Measurements from ENCODE around the gene GRM3. TPM values are rescaled to one million over a fixed set of nuclear protein-coding genes. Genes with fewer than 3 reads are reported as not detected.

Gene GRM3
- total and polyA plus RNA-seq, 4 experiments from 2014 or later, result not detected

GRCh38 chr7:86792260-86792659 lies 148.6 kb downstream of the GRM3 start:
- Histone ChIP-seq H3K36me3 (ENCODE audit: insufficient read depth, low read length) (no peaks in the 10 kb centered on the region), H3K4me1 (ENCODE audit: insufficient read depth, low read length) (no peaks in the 10 kb centered on the region), H3K4me3 (ENCODE audit: low read length in 2 of 2) (no peak overlapping the region), H3K27me3 (ENCODE audit: insufficient read depth, low read length) (no peaks in the 10 kb centered on the region), H3K27ac (ENCODE audit: low read depth, low read length) (no peak overlapping the region), H3K9me3 (ENCODE audit: control insufficient read depth in 1 of 2, low read length in 2 of 2) (no peaks in the 10 kb centered on the region)
- Mint-ChIP-seq H3K27ac (no peak overlapping the region), H3K4me1 (no peaks in the 10 kb centered on the region), H3K36me3 (no peaks in the 10 kb centered on the region), H3K9me3 (peaks cover 0 to 11% (median 4%) of the 10 kb centered on the region in 8 donors), H3K27me3 (no peaks in the 10 kb centered on the region), H3K4me3 (no peak overlapping the region)
- intact Hi-C loops (cut with micrococcal nuclease), result no loop called here
- ChIA-PET POLR2A (ENCODE audit: partially characterized antibody) (no interaction called here), CTCF (ENCODE audit: partially characterized antibody) (no interaction called here)
- no peak for DNase-seq

- intact Hi-C loops (cut with micrococcal nuclease), result no loop called here
- no peaks in the 10 kb centered on the region for H3K4me1 Mint-ChIP-seq
These were observed 149.4 kb downstream of the GRM3 start for GRCh38 chr7:86793136-86793535.

GRCh38 chr7:86814661-86815379 lies 171.1 kb downstream of the GRM3 start:
- Histone ChIP-seq H3K9me3 (ENCODE audit: control insufficient read depth in 1 of 2, low read length in 2 of 2) (no peaks in the 10 kb centered on the region), H3K36me3 (ENCODE audit: insufficient read depth, low read length) (no peaks in the 10 kb centered on the region), H3K4me1 (ENCODE audit: insufficient read depth, low read length) (no peaks in the 10 kb centered on the region), H3K27ac (ENCODE audit: low read depth, low read length) (no peak overlapping the region), H3K4me3 (ENCODE audit: low read length in 2 of 2) (no peak overlapping the region), H3K27me3 (ENCODE audit: insufficient read depth, low read length) (no peaks in the 10 kb centered on the region)
- intact Hi-C loops (cut with micrococcal nuclease), result no loop called here
- Mint-ChIP-seq H3K4me3 (no peak overlapping the region), H3K36me3 (no peaks in the 10 kb centered on the region), H3K27ac (no peak overlapping the region), H3K9me3 (peaks cover 0 to 4% (median 0%) of the 10 kb centered on the region in 8 donors), H3K27me3 (peaks cover 0 to 6% of the 10 kb centered on the region in 2 donors), H3K4me1 (no peaks in the 10 kb centered on the region)
- CTCF ChIA-PET (ENCODE audit: partially characterized antibody), result interaction anchor here (2.5 kb wide), 1 partner anchor 9 kb away, joined by 5 read pairs; no protein-coding TSS in a partner anchor
- POLR2A ChIA-PET (ENCODE audit: partially characterized antibody), result no interaction called here
- DNase-seq, result no peak

More at GRCh38 chr7:86793136-86793535, 149.4 kb downstream of the GRM3 start:
- Mint-ChIP-seq H3K4me3 (no peak overlapping the region), H3K9me3 (peaks cover 0 to 14% (median 7%) of the 10 kb centered on the region in 8 donors), H3K27me3 (no peaks in the 10 kb centered on the region), H3K27ac (no peak overlapping the region), H3K36me3 (no peaks in the 10 kb centered on the region)
- ChIA-PET CTCF (ENCODE audit: partially characterized antibody) (no interaction called here), POLR2A (ENCODE audit: partially characterized antibody) (no interaction called here)
- Histone ChIP-seq H3K9me3 (ENCODE audit: control insufficient read depth in 1 of 2, low read length in 2 of 2) (no peaks in the 10 kb centered on the region), H3K27ac (ENCODE audit: low read depth, low read length) (no peak overlapping the region), H3K36me3 (ENCODE audit: insufficient read depth, low read length) (no peaks in the 10 kb centered on the region), H3K4me1 (ENCODE audit: insufficient read depth, low read length) (no peaks in the 10 kb centered on the region), H3K4me3 (ENCODE audit: low read length in 2 of 2) (no peak overlapping the region), H3K27me3 (ENCODE audit: insufficient read depth, low read length) (no peaks in the 10 kb centered on the region)
- DNase-seq, result no peak

GRCh38 chr7:86815556-86815955 lies 171.8 kb downstream of the GRM3 start:
- no peak for DNase-seq
- POLR2A ChIA-PET (ENCODE audit: partially characterized antibody), result no interaction called here
- Mint-ChIP-seq H3K27ac (no peak overlapping the region), H3K4me3 (no peak overlapping the region), H3K9me3 (peaks cover 0 to 4% (median 0%) of the 10 kb centered on the region in 8 donors), H3K27me3 (peaks cover 0 to 6% of the 10 kb centered on the region in 2 donors), H3K36me3 (no peaks in the 10 kb centered on the region), H3K4me1 (no peaks in the 10 kb centered on the region)
- H3K27ac ChIP-seq (ENCODE audit: low read depth, low read length), result no peak overlapping the region
- intact Hi-C loops (cut with micrococcal nuclease), result no loop called here
- H3K36me3 ChIP-seq (ENCODE audit: insufficient read depth, low read length), result no peaks in the 10 kb centered on the region
- H3K9me3 ChIP-seq (ENCODE audit: control insufficient read depth in 1 of 2, low read length in 2 of 2), result no peaks in the 10 kb centered on the region
- H3K27me3 ChIP-seq (ENCODE audit: insufficient read depth, low read length), result no peaks in the 10 kb centered on the region
- CTCF ChIA-PET (ENCODE audit: partially characterized antibody), result interaction anchor here (2.5 kb wide), 1 partner anchor 8 kb away, joined by 5 read pairs; no protein-coding TSS in a partner anchor
- H3K4me3 ChIP-seq (ENCODE audit: low read length in 2 of 2), result no peak overlapping the region
- H3K4me1 ChIP-seq (ENCODE audit: insufficient read depth, low read length), result no peaks in the 10 kb centered on the region

GRCh38 chr7:86818903-86819302 lies 175.2 kb downstream of the GRM3 start:
- intact Hi-C loops (cut with micrococcal nuclease), result no loop called here

GRCh38 chr7:86823769-86824168 lies 180.1 kb downstream of the GRM3 start:
- Mint-ChIP-seq H3K27me3 (peaks cover 1 to 3% of the 10 kb centered on the region in 2 donors), H3K4me3 (no peak overlapping the region), H3K4me1 (no peaks in the 10 kb centered on the region), H3K36me3 (no peaks in the 10 kb centered on the region), H3K27ac (no peak overlapping the region), H3K9me3 (peaks cover 0 to 2% (median 0%) of the 10 kb centered on the region in 8 donors)
- intact Hi-C loops (cut with micrococcal nuclease), result no loop called here
- no peaks in the 10 kb centered on the region for H3K36me3 ChIP-seq (ENCODE audit: insufficient read depth, low read length)
- CTCF ChIA-PET (ENCODE audit: partially characterized antibody), result interaction anchor here (1.5 kb wide), 1 partner anchor 9 kb away, joined by 5 read pairs; no protein-coding TSS in a partner anchor
- POLR2A ChIA-PET (ENCODE audit: partially characterized antibody), result no interaction called here
- no peaks in the 10 kb centered on the region for H3K9me3 ChIP-seq (ENCODE audit: control insufficient read depth in 1 of 2, low read length in 2 of 2)
- no peak overlapping the region for H3K4me3 ChIP-seq (ENCODE audit: low read length in 2 of 2)
- no peak overlapping the region for H3K27ac ChIP-seq (ENCODE audit: low read depth, low read length)
- DNase-seq, result no peak
- no peaks in the 10 kb centered on the region for H3K27me3 ChIP-seq (ENCODE audit: insufficient read depth, low read length)
- no peaks in the 10 kb centered on the region for H3K4me1 ChIP-seq (ENCODE audit: insufficient read depth, low read length)

More at GRCh38 chr7:86818903-86819302, 175.2 kb downstream of the GRM3 start:
- Histone ChIP-seq H3K4me3 (ENCODE audit: low read length in 2 of 2) (no peak overlapping the region), H3K36me3 (ENCODE audit: insufficient read depth, low read length) (no peaks in the 10 kb centered on the region), H3K4me1 (ENCODE audit: insufficient read depth, low read length) (no peaks in the 10 kb centered on the region), H3K27ac (ENCODE audit: low read depth, low read length) (no peak overlapping the region), H3K9me3 (ENCODE audit: control insufficient read depth in 1 of 2, low read length in 2 of 2) (no peaks in the 10 kb centered on the region), H3K27me3 (ENCODE audit: insufficient read depth, low read length) (no peaks in the 10 kb centered on the region)
- DNase-seq, result no peak
- ChIA-PET POLR2A (ENCODE audit: partially characterized antibody) (no interaction called here), CTCF (ENCODE audit: partially characterized antibody) (no interaction called here)
- Mint-ChIP-seq H3K4me1 (no peaks in the 10 kb centered on the region), H3K27me3 (peaks cover 2 to 3% of the 10 kb centered on the region in 2 donors), H3K9me3 (peaks cover 0 to 4% (median 0%) of the 10 kb centered on the region in 8 donors), H3K36me3 (no peaks in the 10 kb centered on the region), H3K4me3 (no peak overlapping the region), H3K27ac (no peak overlapping the region)

GRCh38 chr7:86825264-86825663 lies 181.6 kb downstream of the GRM3 start:
- H3K4me3 ChIP-seq (ENCODE audit: low read length in 2 of 2), result no peak overlapping the region
- Mint-ChIP-seq H3K36me3 (no peaks in the 10 kb centered on the region), H3K27me3 (peaks cover 1 to 3% of the 10 kb centered on the region in 2 donors), H3K9me3 (no peaks in the 10 kb centered on the region), H3K4me3 (no peak overlapping the region), H3K4me1 (no peaks in the 10 kb centered on the region), H3K27ac (peak overlapping the region in 1 of 7 donors; percentile 31)
- H3K27ac ChIP-seq (ENCODE audit: low read depth, low read length), result no peak overlapping the region
- intact Hi-C loops (cut with micrococcal nuclease), result no loop called here
- DNase-seq, result no peak
- no peaks in the 10 kb centered on the region for H3K27me3 ChIP-seq (ENCODE audit: insufficient read depth, low read length)
- ChIA-PET POLR2A (ENCODE audit: partially characterized antibody) (no interaction called here), CTCF (ENCODE audit: partially characterized antibody) (no interaction called here)
- no peaks in the 10 kb centered on the region for H3K9me3 ChIP-seq (ENCODE audit: control insufficient read depth in 1 of 2, low read length in 2 of 2)
- no peaks in the 10 kb centered on the region for H3K4me1 ChIP-seq (ENCODE audit: insufficient read depth, low read length)
- no peaks in the 10 kb centered on the region for H3K36me3 ChIP-seq (ENCODE audit: insufficient read depth, low read length)
